NCI-H2227 (cell line): Measurements from ENCODE around the gene FBXO22.
"Not testable (repeated sequence)": the region's sequence is repeated elsewhere in the genome, so short reads cannot be mapped to it uniquely, and the experiment has no call there.

ENCODE experiments used
- DNase-seq: peaks from one replicate; lab custom pipeline; 2025; ENCODE audit not compliant: unreplicated experiment; lab: John Stamatoyannopoulos, UW

Gene FBXO22

GRCh38 chr15:75903331-75904239 lies at the start of gene FBXO22:
TSS of gene FBXO22 (plus strand) at chr15:75903878. CDS start at chr15:75903964, 86 bp downstream.
- peak; percentile 94 for DNase-seq

GRCh38 chr15:75857886-75858285 lies 45.8 kb upstream of the FBXO22 start:
- no peak for DNase-seq

DNA sequence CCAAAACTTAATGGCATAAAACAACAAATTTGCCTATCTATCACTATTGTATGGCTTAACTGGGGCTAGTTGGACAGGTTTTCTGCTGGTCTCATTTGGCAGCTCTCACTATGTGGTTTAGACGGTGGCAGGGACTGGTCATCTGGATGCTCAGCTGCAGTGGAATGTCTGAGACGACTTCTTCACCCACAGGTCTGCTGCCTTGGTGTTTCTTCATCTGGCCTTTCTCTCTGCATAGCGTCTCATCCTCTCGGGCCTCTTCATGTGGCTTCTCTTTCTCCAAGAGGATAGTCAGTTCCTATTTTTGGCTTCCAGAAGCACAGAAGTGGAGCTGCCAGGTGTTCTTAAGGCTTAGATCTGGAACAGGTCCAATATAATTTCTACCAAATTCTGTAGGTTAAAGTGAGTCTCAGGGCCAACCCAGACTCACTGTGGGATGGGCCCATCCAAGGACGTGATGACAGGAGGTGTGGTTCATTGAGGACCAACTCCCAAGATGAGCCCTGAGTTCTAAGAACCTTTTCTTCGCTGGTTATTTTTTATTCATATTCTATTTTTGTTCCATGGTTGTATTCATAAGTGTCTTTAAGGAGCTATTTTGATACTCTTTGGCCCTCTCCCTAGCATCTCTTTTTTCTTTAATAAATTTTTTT lies 41.8 kb upstream of the FBXO22 start:
- DNase-seq: no peak

GRCh38 chr15:75862796-75863195 lies 40.9 kb upstream of the FBXO22 start:
- DNase-seq: no peak

- no peak for DNase-seq
Observed at GRCh38 chr15:75864213-75865059, 39.2 kb upstream of the FBXO22 start.

DNA sequence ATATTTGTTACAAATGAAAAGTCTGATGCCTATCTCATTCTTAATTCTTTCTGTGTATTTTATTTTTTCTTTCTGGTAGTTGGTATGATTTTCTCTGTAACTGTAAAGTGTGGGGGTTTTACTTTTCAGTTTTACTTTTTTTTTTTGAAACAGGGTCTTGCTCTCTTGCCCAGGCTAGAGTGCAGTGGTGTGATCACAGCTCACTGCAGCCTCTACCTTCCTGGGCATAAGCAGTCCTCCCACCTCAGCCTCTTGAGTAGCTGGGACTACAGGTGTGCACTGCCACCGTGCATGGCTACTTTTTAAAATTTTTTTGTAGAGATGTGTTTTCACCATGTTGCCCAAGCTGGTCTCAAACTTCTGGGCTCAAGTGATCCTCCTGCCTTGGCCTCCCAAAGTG lies 37.6 kb upstream of the FBXO22 start:
- DNase-seq: not testable (repeated sequence)

GRCh38 chr15:75866916-75867315 lies 36.8 kb upstream of the FBXO22 start:
- DNase-seq: no peak

DNA sequence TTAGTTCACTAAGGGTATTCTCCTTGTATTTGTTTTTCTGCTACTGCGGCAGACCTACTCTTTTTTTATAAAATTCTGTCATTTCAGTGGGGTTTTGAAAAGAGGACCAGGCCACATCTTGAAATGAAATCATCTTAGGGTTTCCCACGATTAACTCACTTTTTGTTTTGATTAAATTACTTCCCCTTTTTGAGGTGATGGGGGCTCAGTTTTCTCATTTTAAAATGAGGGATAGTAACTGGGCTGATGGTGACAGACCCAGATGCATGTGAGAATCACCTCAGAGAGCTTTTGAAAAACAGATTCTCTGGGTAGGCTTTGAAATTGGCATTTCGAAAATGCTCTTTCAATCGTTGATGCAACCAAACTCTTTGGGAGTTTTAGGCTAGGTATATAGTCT lies 36.2 kb upstream of the FBXO22 start:
- DNase-seq: no peak

DNA sequence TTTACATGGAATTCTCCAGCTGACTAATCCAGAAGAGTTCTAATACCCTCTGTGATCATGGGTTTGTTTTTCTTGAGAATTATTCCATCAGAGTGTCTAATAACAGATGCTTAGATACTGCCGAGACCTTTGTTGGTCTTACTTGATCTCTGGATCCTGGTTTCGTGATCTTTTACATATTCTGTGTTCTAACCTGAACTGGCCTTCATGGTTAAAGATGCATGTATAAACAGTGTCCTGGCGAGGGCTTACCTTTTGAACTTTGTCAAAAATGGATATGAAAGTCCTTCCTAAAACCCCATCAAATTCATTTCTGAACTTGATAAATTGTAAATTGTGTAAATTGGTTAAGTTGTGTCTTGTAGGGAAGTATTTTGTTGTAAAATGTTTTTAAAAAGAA lies 35.7 kb upstream of the FBXO22 start:
- DNase-seq: no peak

DNA sequence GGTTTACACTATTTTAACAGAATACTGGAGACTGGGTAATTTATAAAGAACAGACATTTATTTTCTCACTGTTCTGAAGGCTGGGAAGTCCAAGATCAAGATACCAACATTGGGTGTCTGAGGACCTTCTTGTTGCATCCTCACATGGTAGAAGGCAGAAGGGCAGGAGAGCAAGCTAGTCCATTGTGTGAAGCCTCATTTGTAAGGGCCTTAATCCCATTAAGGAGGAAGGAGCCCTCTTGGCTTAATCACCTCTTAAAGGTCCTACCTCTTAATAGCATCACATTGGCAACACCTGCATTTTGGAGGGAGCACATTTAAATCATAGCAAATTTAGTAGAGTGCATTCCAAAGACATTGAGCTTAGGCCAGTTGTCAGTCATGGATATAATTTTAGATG lies 34.2 kb upstream of the FBXO22 start:
- DNase-seq: no peak

- DNase-seq: not testable (repeated sequence)
Observed at GRCh38 chr15:75871589-75871988, 32.1 kb upstream of the FBXO22 start.

DNA sequence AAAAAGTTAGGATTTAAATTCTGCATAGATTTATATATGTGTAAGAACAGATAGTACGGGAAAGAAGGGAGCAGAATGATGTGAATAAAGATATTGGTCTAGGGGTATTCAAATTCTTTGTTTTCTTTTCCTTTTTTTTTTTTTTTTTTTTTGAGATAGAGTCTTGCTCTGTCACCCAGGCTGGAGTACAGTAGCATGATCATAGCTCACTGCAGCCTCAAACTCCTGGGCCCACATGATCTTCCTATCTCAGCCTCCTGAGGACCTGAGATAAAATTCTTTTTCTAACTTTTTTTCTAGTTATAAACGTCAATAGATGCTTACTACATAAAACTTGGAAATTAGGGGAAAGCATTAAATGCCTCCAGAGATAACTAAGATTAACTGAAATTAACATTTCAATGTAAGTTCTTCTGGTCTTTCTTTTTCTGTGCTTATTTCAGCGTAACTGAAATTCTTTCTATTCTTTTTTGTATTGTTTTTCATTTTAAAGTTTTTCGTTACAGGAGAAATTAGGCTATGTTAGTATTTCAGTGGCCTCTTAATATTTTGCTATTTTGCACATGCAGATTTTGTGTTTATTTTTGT lies 31.2 kb upstream of the FBXO22 start:
- DNase-seq: no peak

GRCh38 chr15:75884041-75884440 lies 19.6 kb upstream of the FBXO22 start:
- DNase-seq: no peak

DNA sequence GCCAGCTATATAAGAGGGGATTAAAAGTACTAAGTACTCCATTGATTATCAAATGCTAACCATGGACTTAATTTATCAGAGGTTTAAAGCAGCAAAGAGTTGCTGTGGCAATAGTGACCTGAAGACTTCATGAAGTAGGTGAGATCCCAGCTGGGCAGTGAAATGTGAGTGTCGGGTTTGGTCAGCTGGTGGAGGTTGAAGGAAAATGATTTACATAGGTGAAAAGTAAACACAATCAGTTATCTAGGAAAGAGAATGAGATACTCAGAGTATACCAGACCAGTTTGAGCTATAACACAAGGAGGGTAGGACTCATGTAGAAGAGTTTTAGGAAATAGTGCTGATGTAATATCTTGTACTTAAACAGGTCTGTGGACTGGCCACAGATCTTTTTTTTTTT lies 16.5 kb upstream of the FBXO22 start:
- no peak for DNase-seq

GRCh38 chr15:75891895-75892294 lies 11.8 kb upstream of the FBXO22 start:
- no peak for DNase-seq

DNA sequence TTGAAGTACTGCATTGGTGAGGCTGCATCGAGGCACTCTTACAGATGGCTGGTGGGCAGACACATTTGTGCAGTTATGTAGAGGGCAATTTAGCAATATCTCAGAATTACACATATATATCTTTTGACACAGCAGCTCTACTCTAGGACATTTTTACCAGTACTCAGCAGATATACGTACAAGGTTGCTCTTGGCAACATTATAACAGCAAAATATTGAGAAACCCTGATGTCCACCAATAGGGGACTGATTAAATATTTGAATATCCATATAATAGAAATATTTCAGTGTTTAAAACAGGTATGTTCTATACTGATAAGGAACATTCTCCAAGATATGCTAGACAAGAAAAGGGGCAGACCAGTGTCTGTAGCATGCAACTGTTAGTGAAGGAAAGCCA lies 7.9 kb upstream of the FBXO22 start:
- no peak for DNase-seq

- DNase-seq: no peak
Observed at GRCh38 chr15:75900577-75900976, 3.1 kb upstream of the FBXO22 start.

- peak; percentile 62 for DNase-seq
Observed at GRCh38 chr15:75902129-75902557, 1.5 kb upstream of the FBXO22 start.

DNA sequence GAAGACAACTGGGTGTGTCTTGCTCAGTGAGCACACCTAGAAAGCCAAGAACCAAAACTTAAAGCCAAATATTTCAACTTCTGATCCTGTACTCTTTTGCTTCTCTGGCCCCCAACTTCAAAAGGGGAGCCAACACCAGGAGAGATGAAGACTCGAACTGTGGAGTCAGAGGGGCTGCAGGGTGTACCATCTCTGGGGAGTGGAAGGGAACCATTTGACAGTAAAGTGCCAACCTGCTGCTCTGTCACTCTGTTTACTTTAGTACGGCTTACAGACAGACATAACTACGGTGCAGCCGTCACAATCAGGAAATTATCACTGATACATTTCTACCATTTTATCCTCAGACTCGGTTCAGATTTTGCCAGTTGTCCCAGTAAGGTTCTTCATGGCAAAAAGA lies 1.6 kb downstream of the FBXO22 start:
- DNase-seq: no peak

DNA sequence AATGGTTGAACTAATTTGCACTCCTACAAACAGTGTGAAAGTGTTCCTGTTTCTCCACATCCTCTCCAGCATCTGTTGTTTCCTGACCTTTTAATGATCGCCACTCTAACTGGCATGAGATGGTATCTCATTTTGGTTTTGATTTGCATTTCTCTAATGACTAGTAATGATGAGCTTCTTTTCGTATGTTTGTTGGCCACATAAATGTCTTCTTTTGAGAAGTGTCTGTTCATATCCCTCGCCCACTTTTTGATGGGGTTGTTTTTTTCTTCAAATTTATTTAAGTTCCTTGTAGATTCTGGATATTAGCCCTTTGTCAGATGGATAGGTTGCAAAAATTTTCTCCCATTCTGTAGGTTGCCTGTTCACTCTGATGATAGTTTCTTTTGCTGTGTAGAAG lies 6.7 kb downstream of the FBXO22 start:
- not testable (repeated sequence) for DNase-seq

DNA sequence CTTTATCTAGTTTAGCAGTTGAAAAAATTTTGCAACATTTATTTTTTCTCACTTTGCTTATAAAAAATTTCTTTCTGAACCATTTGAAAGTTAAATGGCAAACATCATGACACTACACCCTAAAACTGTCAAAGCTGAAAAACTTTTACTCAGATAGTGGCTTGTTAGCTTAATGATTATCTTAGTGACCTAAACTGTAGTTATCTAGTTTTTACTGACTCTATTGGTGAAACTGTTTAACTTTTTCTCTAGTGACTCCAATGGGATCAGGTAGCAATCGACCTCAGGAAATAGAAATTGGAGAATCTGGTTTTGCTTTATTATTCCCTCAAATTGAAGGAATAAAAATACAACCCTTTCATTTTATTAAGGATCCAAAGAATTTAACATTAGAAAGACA lies 13.3 kb downstream of the FBXO22 start:
- no peak for DNase-seq
